K562 (cell line): Measurements from ENCODE around the gene POLN. TPM values are rescaled to one million over a fixed set of nuclear protein-coding genes. Genes with fewer than 3 reads are reported as not detected.
A peak's percentile ranks its signal among the peaks of the same experiment; 100 is the strongest.

ENCODE experiments used
- FOXK1 ChIP-seq: sonication (generic); formaldehyde crosslinking; IDR thresholded peaks from 2 replicates; pipeline ENCODE4 v1.8.0; 2022; ENCODE audit warnings: missing genetic modification reagents, mild to moderate bottlenecking, borderline replicate concordance
- HLTF ChIP-seq: fragments of 450-650 bp; IDR thresholded peaks from 2 replicates; pipeline ENCODE4 v1.6.1; 2016
- MAZ ChIP-seq, 2 experiments: fragments of 450-650 bp in 1 of 2; sonication (generic) in 1 of 2; formaldehyde crosslinking; IDR thresholded peaks in 1 of 2; conservative IDR thresholded peaks in 1 of 2; 2 replicates each; pipeline versions ENCODE4 v1.4.0 to v1.5.0; 2020; ENCODE audit warnings: mild to moderate bottlenecking in 1 of 2, missing genetic modification reagents in 1 of 2
- PRPF4 ChIP-seq: fragments of 200-400 bp; formaldehyde crosslinking; IDR thresholded peaks from one replicate; pipeline ENCODE4 v1.6.1; 2017; ENCODE audit warnings: low read length, low read depth, mild to moderate bottlenecking; ENCODE audit not compliant: insufficient read depth, poor library complexity, severe bottlenecking
- RNF2 ChIP-seq: sonication (generic); IDR thresholded peaks from 2 replicates; pipeline ENCODE4 v1.6.1; 2016
- SMARCC2 ChIP-seq: fragments of 450-650 bp; IDR thresholded peaks from 2 replicates; pipeline ENCODE4 v1.6.1; 2017; ENCODE audit warnings: antibody characterized with exemption, moderate library complexity, mild to moderate bottlenecking, low read depth
- ZFP36 ChIP-seq: fragments of 150-350 bp; IDR thresholded peaks from 2 replicates; pipeline ENCODE4 v1.6.1; 2018; ENCODE audit warnings: low read length, low read depth; ENCODE audit not compliant: partially characterized antibody
- ZNF174 ChIP-seq: fragments of 250-450 bp; sonication (Bioruptor Pico); IDR thresholded peaks from 2 replicates; pipeline ENCODE4 v1.4.0; 2020; ENCODE audit warnings: mild to moderate bottlenecking
- ZNF224 ChIP-seq: sonication (generic); formaldehyde crosslinking; IDR thresholded peaks from 2 replicates; pipeline ENCODE4 v1.8.0; 2022; ENCODE audit warnings: mild to moderate bottlenecking, missing genetic modification reagents
- ZNF507 ChIP-seq: conservative IDR thresholded peaks from 2 replicates; pipeline ENCODE4 v1.6.1; 2017; ENCODE audit warnings: missing genetic modification characterization, missing compliant biosample characterization
- polyA plus RNA-seq, 8 experiments: library from polyadenylated mRNA; depleted of rRNA in 4 of 8; stranded (reverse) in 5 of 8; unstranded in 3 of 8; fragments of >200 nt; fragmentation: Nextera tagmentation in 2 of 8; fragmentation: Illumina TruSeq in 1 of 8; extraction: Ambion mirVana in 2 of 8; extraction: Trizol in 1 of 8; gene quantifications; 2 replicates each; pipeline versions ENCODE4 v1.2.1 to v1.2.3, GENCODE V29; 2011 to 2014; ENCODE audit warnings: inconsistent platforms in 1 of 8, missing spikeins in 1 of 8
- total RNA-seq, 7 experiments: library from RNA; depleted of rRNA in 6 of 7; stranded (reverse); fragments of >200 nt in 6 of 7; fragmentation: Illumina TruSeq in 2 of 7; extraction: Trizol in 2 of 7; gene quantifications; 2 replicates each; pipeline versions ENCODE4 v1.2.1 to v1.2.3, GENCODE V29; 2011 to 2021; ENCODE audit warnings: low replicate concordance in 1 of 7
- TF ChIP-seq, protein P1 (sequence below): sonication (generic); formaldehyde crosslinking; IDR thresholded peaks from 2 replicates; pipeline ENCODE4 v1.8.0; 2022; ENCODE audit warnings: mild to moderate bottlenecking, missing genetic modification reagents
- TF ChIP-seq, protein P2 (sequence below): conservative IDR thresholded peaks from 2 replicates; pipeline ENCODE4 v1.6.1; 2011; ENCODE audit warnings: low read depth, mild to moderate bottlenecking, low read length; ENCODE audit not compliant: control insufficient read depth
- TF ChIP-seq, protein P3 (sequence below): fragments of 250-450 bp; sonication (Bioruptor Pico); IDR thresholded peaks from 2 replicates; pipeline ENCODE4 v1.4.0; 2020; ENCODE audit warnings: mild to moderate bottlenecking, moderate library complexity

The POLN gene
- total and polyA plus RNA-seq, 9 of the 15 experiments (the other 6 are each of a cell fraction or from before 2014, with no cell fraction given), result 0.08 to 0.91 (median 0.32) TPM

DNA sequence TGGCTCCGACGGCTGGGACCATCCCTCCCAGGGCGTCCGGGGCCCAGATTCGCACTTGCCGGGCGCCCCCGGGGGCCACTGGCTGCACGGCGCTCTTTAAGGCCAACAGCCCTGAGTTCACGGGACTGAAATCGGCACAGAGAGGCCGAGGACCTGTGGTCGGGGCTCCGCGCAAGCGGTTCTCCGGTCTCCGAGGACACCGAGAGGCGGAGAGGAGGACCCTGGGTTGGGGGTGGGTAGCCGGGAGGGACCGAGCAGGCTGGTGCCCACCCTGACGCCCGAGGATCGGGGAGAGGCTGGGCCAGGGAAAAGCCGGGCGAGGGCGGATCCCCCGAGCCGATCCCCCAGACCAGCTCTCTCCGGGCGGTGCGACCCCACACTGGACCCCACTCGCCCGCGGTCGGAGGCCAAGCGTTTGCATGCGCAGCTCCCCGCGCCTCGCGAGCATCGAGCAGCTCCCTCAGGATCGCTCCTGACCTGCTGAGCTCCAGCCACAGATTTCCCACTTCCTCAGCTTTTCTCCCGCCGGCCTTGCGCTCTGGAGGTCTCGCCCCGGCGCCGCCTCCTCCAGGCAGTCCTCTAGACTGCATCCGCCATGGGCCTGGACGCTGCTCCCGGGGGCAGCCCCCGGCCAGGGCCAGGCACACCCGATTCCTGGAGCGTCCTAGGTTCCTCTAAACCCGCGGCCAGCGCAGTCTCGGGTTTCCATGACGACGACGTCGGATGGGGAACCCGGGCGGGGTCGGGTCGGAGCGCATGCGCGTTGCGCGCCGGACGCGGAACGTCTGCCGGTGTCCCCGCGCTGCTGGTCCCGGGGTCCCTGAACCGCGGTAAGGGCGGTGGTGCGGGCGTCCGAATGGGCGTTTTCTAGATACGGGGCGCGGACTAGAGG lies 200.4 kb downstream of the POLN start (continued):
- TF ChIP-seq ZFP36 (peak; percentile 99), RNF2 (no peak), SMARCC2 (no peak), FOXK1 (CRISPR knock-in tag) (no peak), PRPF4 (no peak), ZNF174 (CRISPR knock-in tag) (no peak), HLTF (no peak), ZNF224 (CRISPR knock-in tag) (no peak), MAZ (CRISPR knock-in tag; conservative IDR thresholded peaks at IDR 0.05 in 1 of 2, IDR thresholded peaks at IDR 0.05 in 1 of 2) (peak; percentile 34 to 56), ZNF507 (tag) (no peak)
- TF ChIP-seq, protein P1, sequence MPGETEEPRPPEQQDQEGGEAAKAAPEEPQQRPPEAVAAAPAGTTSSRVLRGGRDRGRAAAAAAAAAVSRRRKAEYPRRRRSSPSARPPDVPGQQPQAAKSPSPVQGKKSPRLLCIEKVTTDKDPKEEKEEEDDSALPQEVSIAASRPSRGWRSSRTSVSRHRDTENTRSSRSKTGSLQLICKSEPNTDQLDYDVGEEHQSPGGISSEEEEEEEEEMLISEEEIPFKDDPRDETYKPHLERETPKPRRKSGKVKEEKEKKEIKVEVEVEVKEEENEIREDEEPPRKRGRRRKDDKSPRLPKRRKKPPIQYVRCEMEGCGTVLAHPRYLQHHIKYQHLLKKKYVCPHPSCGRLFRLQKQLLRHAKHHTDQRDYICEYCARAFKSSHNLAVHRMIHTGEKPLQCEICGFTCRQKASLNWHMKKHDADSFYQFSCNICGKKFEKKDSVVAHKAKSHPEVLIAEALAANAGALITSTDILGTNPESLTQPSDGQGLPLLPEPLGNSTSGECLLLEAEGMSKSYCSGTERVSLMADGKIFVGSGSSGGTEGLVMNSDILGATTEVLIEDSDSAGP (CRISPR knock-in tag), result no peak
- TF ChIP-seq, protein P2, sequence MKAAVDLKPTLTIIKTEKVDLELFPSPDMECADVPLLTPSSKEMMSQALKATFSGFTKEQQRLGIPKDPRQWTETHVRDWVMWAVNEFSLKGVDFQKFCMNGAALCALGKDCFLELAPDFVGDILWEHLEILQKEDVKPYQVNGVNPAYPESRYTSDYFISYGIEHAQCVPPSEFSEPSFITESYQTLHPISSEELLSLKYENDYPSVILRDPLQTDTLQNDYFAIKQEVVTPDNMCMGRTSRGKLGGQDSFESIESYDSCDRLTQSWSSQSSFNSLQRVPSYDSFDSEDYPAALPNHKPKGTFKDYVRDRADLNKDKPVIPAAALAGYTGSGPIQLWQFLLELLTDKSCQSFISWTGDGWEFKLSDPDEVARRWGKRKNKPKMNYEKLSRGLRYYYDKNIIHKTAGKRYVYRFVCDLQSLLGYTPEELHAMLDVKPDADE, result no peak
- TF ChIP-seq, protein P3, sequence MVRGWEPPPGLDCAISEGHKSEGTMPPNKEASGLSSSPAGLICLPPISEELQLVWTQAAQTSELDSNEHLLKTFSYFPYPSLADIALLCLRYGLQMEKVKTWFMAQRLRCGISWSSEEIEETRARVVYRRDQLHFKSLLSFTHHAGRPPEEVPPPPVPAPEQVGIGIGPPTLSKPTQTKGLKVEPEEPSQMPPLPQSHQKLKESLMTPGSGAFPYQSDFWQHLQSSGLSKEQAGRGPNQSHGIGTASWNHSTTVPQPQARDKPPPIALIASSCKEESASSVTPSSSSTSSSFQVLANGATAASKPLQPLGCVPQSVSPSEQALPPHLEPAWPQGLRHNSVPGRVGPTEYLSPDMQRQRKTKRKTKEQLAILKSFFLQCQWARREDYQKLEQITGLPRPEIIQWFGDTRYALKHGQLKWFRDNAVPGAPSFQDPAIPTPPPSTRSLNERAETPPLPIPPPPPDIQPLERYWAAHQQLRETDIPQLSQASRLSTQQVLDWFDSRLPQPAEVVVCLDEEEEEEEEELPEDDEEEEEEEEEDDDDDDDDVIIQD, result no peak
